Heart right ventricle (tissue), 16 donors: ENCODE data around the gene ABCA4. TPM values are rescaled to one million over a fixed set of nuclear protein-coding genes. Genes with fewer than 3 reads are reported as not detected.

ENCODE experiments used
- ATAC-seq, 8 donors: fragments of 200-7000 bp; cut with Tn5 transposase; one replicate each; pipeline ENCODE4 v1.9.1; 2020; ENCODE audit warnings: mild to moderate bottlenecking in 8 of 8, moderate library complexity in 8 of 8, moderate number of reproducible peaks in 1 of 8
- DNase-seq, 2 donors: peaks; one replicate each; pipeline ENCODE4 v3.0.0-alpha.2; 2020
- H3K27ac ChIP-seq, 10 donors: fragments of 200-600 bp; sonication (generic) in 2 of 10; one replicate each; pipeline versions ENCODE4 v1.5.0 to v1.8.0; 2020 to 2022; ENCODE audit warnings: mild to moderate bottlenecking in 3 of 10
- H3K27me3 ChIP-seq, 7 donors: fragments of 200-600 bp; one replicate each; pipeline ENCODE4 v1.8.0; 2021 to 2022; ENCODE audit warnings: mild to moderate bottlenecking in 2 of 7
- H3K36me3 ChIP-seq, 9 donors: fragments of 200-600 bp; sonication (generic) in 1 of 9; one replicate each; pipeline versions ENCODE4 v1.5.0 to v1.8.0; 2020 to 2022; ENCODE audit warnings: mild to moderate bottlenecking in 2 of 9
- H3K4me1 ChIP-seq, 9 donors: fragments of 200-600 bp; sonication (generic) in 1 of 9; one replicate each; pipeline versions ENCODE4 v1.5.0 to v1.8.0; 2020 to 2022; ENCODE audit warnings: mild to moderate bottlenecking in 4 of 9
- H3K4me3 ChIP-seq, 10 donors: fragments of 200-600 bp; sonication (generic) in 2 of 10; one replicate each; pipeline versions ENCODE4 v1.5.0 to v1.8.0; 2020 to 2022; ENCODE audit warnings: mild to moderate bottlenecking in 7 of 10, moderate library complexity in 2 of 10
- H3K9me3 ChIP-seq, 11 donors: fragments of 200-600 bp in 10 of 11; sonication (generic) in 2 of 11; one replicate each; pipeline versions ENCODE4 v1.5.0 to v1.8.0; 2013 to 2022; ENCODE audit warnings: mild to moderate bottlenecking in 2 of 11, control low read depth in 1 of 11, moderate library complexity in 1 of 11
- CTCF ChIP-seq, 9 donors: fragments of 200-600 bp; sonication (generic) in 2 of 9; IDR thresholded peaks; one replicate each; pipeline versions ENCODE4 v1.5.0 to v1.8.0; 2021 to 2022; ENCODE audit warnings: antibody characterized with exemption in 9 of 9, mild to moderate bottlenecking in 5 of 9, moderate library complexity in 1 of 9
- WGBS, 2 donors: extraction: QIAGEN DNeasy Blood & Tissue Kit; methylation state at CpG; one replicate each; pipeline ENCODE4 v1.1.7; 2013; ENCODE audit warnings: inconsistent platforms in 1 of 2; 5-methylcytosine and 5-hydroxymethylcytosine counted together
- intact Hi-C, 10 donors: fragments of 100-400 bp; cut with DNase I; formaldehyde crosslinking; loops; one replicate each; pipeline versions ENCODE4 v1.11.1 to v1.14.2; 2022
- polyA plus RNA-seq, 2 donors: library from polyadenylated mRNA; stranded (reverse); fragments of 200-250 nt; gene quantifications; one replicate each; pipeline ENCODE4 v1.2.3, GENCODE V29; 2013
- total RNA-seq, 10 donors: library from RNA; stranded (reverse); fragmentation: NEBNext Ultra II Directional in 3 of 10; extraction: Animal tissue kit (Norgen Biotek cat#: 25700) in 3 of 10; gene quantifications; one replicate each; pipeline versions ENCODE4 v1.2.1 to v1.2.4, GENCODE V29; 2021 to 2023
- donor health status: Arrhythmogenic right ventricular cardiomyopathy.
- donor health status: ischemic (EF 13 %, LVEDD 7.1; RV severe dilation, severe dysfunction).
- donor health status: healthy with polysubstance abuse.
- donor health status: DM: no; HTN: yes; CAD: no.
- donor health status: DM: no; HTN: no; CAD: no.
- donor health status: ischemic (EF 25% LVEDD 6.9; RV normal size, moderate dysfunction).
- donor health status: ischemic (EF 25% LVEDD 5.7; RV mildly dilated, moderate dysfunction).
- donor health status: healthy.
- donor health status: DM: yes; HTN: yes; CAD: no.
- donor health status: Ischemic cardiomyopathy.
- donor health status: ischemic (EF 35%, LVEDD 5.7; RV mildly dilated, moderate dysfunction).
- donor health status: nonischemic (EF 11% LVEDD 7.7; RV severe dilation, severe dysfunction).
- donor health status: DM: yes; HTN: yes; CAD: no.
- donor health status: PGD.
- donor health status: ischemic (EF 29% LVEDD 5.4; RV normal size, mild dysfunction).
- donor health status: nonischemic (EF 23%, LVEDD 6.1; RV moderate dilation, normal function).

The ABCA4 gene
- total and polyA plus RNA-seq, 12 donors: 0.05 to 0.66 (median 0.21) TPM

- 88 to 92% methylated on average over 8 of the region's 8 CpGs for WGBS, 2 donors
- no peak overlapping the region for H3K4me3 ChIP-seq
- H3K36me3 ChIP-seq: no peaks in the 10 kb centered on the region
- intact Hi-C loops: no loop called here
- no peak for TF ChIP-seq CTCF (IDR thresholded peaks at IDR 0.05)
- no peak for DNase-seq
- H3K27ac ChIP-seq: no peak overlapping the region
- H3K4me1 ChIP-seq: peaks cover 0 to 20% (median 0%) of the 10 kb centered on the region in 9 donors
- peaks cover 0 to 93% (median 0%) of the 10 kb centered on the region in 7 donors for H3K27me3 ChIP-seq
- no peaks in the 10 kb centered on the region for H3K9me3 ChIP-seq
- ATAC-seq: no peak
Measured at GRCh38 chr1:94106716-94107115, 14.2 kb downstream of the ABCA4 start.

- Histone ChIP-seq H3K4me1 (peaks cover 0 to 26% (median 0%) of the 10 kb centered on the region in 9 donors), H3K9me3 (no peaks in the 10 kb centered on the region), H3K4me3 (no peak overlapping the region), H3K27ac (no peak overlapping the region), H3K36me3 (no peaks in the 10 kb centered on the region), H3K27me3 (peaks cover 0 to 93% (median 0%) of the 10 kb centered on the region in 7 donors)
- ATAC-seq (peak in 3 of 8 donors; percentile 20 to 44 (median 22)), DNase-seq (no peak)
- intact Hi-C loops: no loop called here
- TF ChIP-seq CTCF (IDR thresholded peaks at IDR 0.05): no peak
- WGBS, 2 donors: 86 to 90% methylated on average over 9 of the region's 9 CpGs
Measured at GRCh38 chr1:94105957-94106529, 14.9 kb downstream of the ABCA4 start.

GRCh38 chr1:94105581-94105952 lies 15.4 kb downstream of the ABCA4 start:
- no peaks in the 10 kb centered on the region for H3K36me3 ChIP-seq
- WGBS, 2 donors: 82 to 85% methylated on average over 7 of the region's 7 CpGs
- peaks cover 0 to 93% (median 0%) of the 10 kb centered on the region in 7 donors for H3K27me3 ChIP-seq
- ATAC-seq: no peak
- no peak overlapping the region for H3K27ac ChIP-seq
- no peak for TF ChIP-seq CTCF (IDR thresholded peaks at IDR 0.05)
- peaks cover 0 to 31% (median 0%) of the 10 kb centered on the region in 9 donors for H3K4me1 ChIP-seq
- intact Hi-C loops: no loop called here
- H3K9me3 ChIP-seq: no peaks in the 10 kb centered on the region
- H3K4me3 ChIP-seq: no peak overlapping the region
- no peak for DNase-seq

GRCh38 chr1:94104776-94105580 lies 16.0 kb downstream of the ABCA4 start:
- ATAC-seq (no peak), DNase-seq (no peak)
- 82 to 85% methylated on average over 10 of the region's 10 CpGs for WGBS, 2 donors
- peaks cover 0 to 93% (median 0%) of the 10 kb centered on the region in 7 donors for H3K27me3 ChIP-seq
- H3K4me1 ChIP-seq: peaks cover 0 to 30% (median 0%) of the 10 kb centered on the region in 9 donors
- no peaks in the 10 kb centered on the region for H3K9me3 ChIP-seq
- intact Hi-C loops: no loop called here
- H3K36me3 ChIP-seq: no peaks in the 10 kb centered on the region
- H3K27ac ChIP-seq: no peak overlapping the region
- no peak for TF ChIP-seq CTCF (IDR thresholded peaks at IDR 0.05)
- H3K4me3 ChIP-seq: no peak overlapping the region
